Thyroid gland (tissue), 4 donors: Measurements from ENCODE around the gene ZC3H12C. TPM values are rescaled to one million over a fixed set of nuclear protein-coding genes. Genes with fewer than 3 reads are reported as not detected.
A peak's percentile ranks its signal among the peaks of the same experiment; 100 is the strongest.

Experiments
- DNase-seq, 2 donors: peaks; one replicate each; pipeline ENCODE4 v3.0.0-alpha.2; 2019
- H3K27ac ChIP-seq, 3 donors: fragments of 200-600 bp; sonication (generic); 1 replicate in 2 of 3; 2 replicates in 1 of 3; pipeline ENCODE4 v1.5.1; 2016 to 2019; ENCODE audit warnings: mild to moderate bottlenecking in 1 of 3, moderate library complexity in 1 of 3
- H3K27me3 ChIP-seq: fragments of 200-600 bp; sonication (generic); one replicate; pipeline ENCODE4 v1.5.1; 2019
- H3K36me3 ChIP-seq, 2 donors: fragments of 200-600 bp; sonication (generic); one replicate each; pipeline ENCODE4 v1.5.1; 2016 to 2019
- H3K4me1 ChIP-seq, 2 donors: fragments of 200-600 bp; sonication (generic); one replicate each; pipeline ENCODE4 v1.5.1; 2017 to 2019
- H3K4me3 ChIP-seq, 3 donors: fragments of 200-600 bp; sonication (generic); replicated peaks in 1 of 3; 1 replicate in 2 of 3; 2 replicates in 1 of 3; pipeline ENCODE4 v1.5.1; 2016; ENCODE audit warnings: mild to moderate bottlenecking in 1 of 3
- H3K9me3 ChIP-seq: fragments of 200-600 bp; sonication (generic); one replicate; pipeline ENCODE4 v1.5.1; 2017
- CTCF ChIP-seq, 6 experiments: fragments of 200-600 bp in 3 of 6; fragments of 450-650 bp in 3 of 6; sonication (generic) in 3 of 6; IDR thresholded peaks; one replicate each; pipeline ENCODE4 v1.5.1; 2016 to 2019; ENCODE audit warnings: antibody characterized with exemption in 6 of 6, mild to moderate bottlenecking in 2 of 6, inconsistent platforms in 1 of 6, moderate library complexity in 1 of 6
- POLR2A ChIP-seq, 2 donors: fragments of 450-650 bp; IDR thresholded peaks; one replicate each; pipeline ENCODE4 v1.6.1; 2017; ENCODE audit warnings: antibody characterized with exemption in 2 of 2, mild to moderate bottlenecking in 2 of 2, moderate library complexity in 1 of 2
- WGBS, 2 donors: methylation state at CpG; one replicate each; pipeline ENCODE4 v1.1.5; 2017; 5-methylcytosine and 5-hydroxymethylcytosine counted together
- intact Hi-C: fragments of 100-400 bp; cut with DNase I; formaldehyde crosslinking; loops from one replicate; pipeline ENCODE4 v1.15.1; 2023
- total RNA-seq, 4 donors: library from RNA; depleted of rRNA; stranded (reverse); fragments of >200 nt; gene quantifications; one replicate each; pipeline ENCODE4 v1.2.3, GENCODE V29; 2016

The ZC3H12C gene
- total RNA-seq, 4 donors from 2014 or later = 20.9 to 49.7 (median 30.6) TPM

- WGBS, 2 donors = 83 to 85% methylated on average over 2 of the region's 2 CpGs
- no peaks in the 10 kb centered on the region for H3K9me3 ChIP-seq
- no peak overlapping the region for H3K27ac ChIP-seq
- no peaks in the 10 kb centered on the region for H3K27me3 ChIP-seq
- intact Hi-C loops = no loop called here
- H3K4me3 ChIP-seq = no peak overlapping the region
- TF ChIP-seq CTCF (IDR thresholded peaks at IDR 0.05) = no peak
- no peak for TF ChIP-seq POLR2A (IDR thresholded peaks at IDR 0.05)
- DNase-seq = no peak
- H3K36me3 ChIP-seq = peaks cover 5 to 7% of the 10 kb centered on the region in 2 donors
- H3K4me1 ChIP-seq = peaks cover 5 to 13% of the 10 kb centered on the region in 2 donors
Measured at GRCh38 chr11:110169738-110170137, 76.5 kb downstream of the ZC3H12C start.

- intact Hi-C loops = no loop called here
- Histone ChIP-seq H3K4me1 (peaks cover 20 to 27% of the 10 kb centered on the region in 2 donors), H3K9me3 (no peaks in the 10 kb centered on the region), H3K36me3 (no peaks in the 10 kb centered on the region), H3K27me3 (no peaks in the 10 kb centered on the region), H3K27ac (no peak overlapping the region), H3K4me3 (no peak overlapping the region)
- 94% methylated on average over 11 of the region's 11 CpGs for WGBS, 2 donors
- DNase-seq = no peak
- TF ChIP-seq POLR2A (IDR thresholded peaks at IDR 0.05) (no peak), CTCF (IDR thresholded peaks at IDR 0.05) (no peak)
Measured at GRCh38 chr11:110172468-110173065, 79.4 kb downstream of the ZC3H12C start.

GRCh38 chr11:110173811-110174644 is 80.8 kb downstream of the ZC3H12C start:
- TF ChIP-seq POLR2A (IDR thresholded peaks at IDR 0.05) (no peak), CTCF (IDR thresholded peaks at IDR 0.05) (peak; percentile 46 to 90 (median 80))
- Histone ChIP-seq H3K4me3 (no peak overlapping the region), H3K36me3 (no peaks in the 10 kb centered on the region), H3K9me3 (no peaks in the 10 kb centered on the region), H3K27me3 (no peaks in the 10 kb centered on the region), H3K27ac (peak overlapping the region; percentile 84 to 95 (median 95)), H3K4me1 (peaks cover 20 to 27% of the 10 kb centered on the region in 2 donors)
- DNase-seq = peak; percentile 83 to 88
- 10 to 12% methylated on average over 14 of the region's 14 CpGs for WGBS, 2 donors
- intact Hi-C loops = no loop called here

- Histone ChIP-seq H3K36me3 (no peaks in the 10 kb centered on the region), H3K4me3 (no peak overlapping the region), H3K9me3 (no peaks in the 10 kb centered on the region), H3K27ac (peak overlapping the region; percentile 84 to 95 (median 95)), H3K4me1 (peaks cover 20 to 27% of the 10 kb centered on the region in 2 donors), H3K27me3 (no peaks in the 10 kb centered on the region)
- TF ChIP-seq POLR2A (IDR thresholded peaks at IDR 0.05) (no peak), CTCF (IDR thresholded peaks at IDR 0.05) (no peak)
- WGBS, 2 donors = 31 to 48% methylated on average over 6 of the region's 6 CpGs
- DNase-seq = peak; percentile 60 to 70
- intact Hi-C loops = no loop called here
Measured at GRCh38 chr11:110174645-110175310, 81.6 kb downstream of the ZC3H12C start.
